Trophoblast cell (in vitro differentiated cells and primary cell): ENCODE results near the gene WDR7.

ENCODE experiments used
- DNase-seq, 2 donors: peaks; one replicate each; pipeline ENCODE4 v3.0.0-alpha.2; 2016
- H2AFZ ChIP-seq: 2 replicates; pipeline ENCODE4 v1.6.1; 2013; ENCODE audit warnings: low read length, moderate library complexity, mild to moderate bottlenecking; ENCODE audit not compliant: insufficient read depth, poor library complexity
- H2AK5ac ChIP-seq: 2 replicates; pipeline ENCODE4 v1.6.1; 2013; ENCODE audit warnings: mild to moderate bottlenecking, low read length
- H2BK120ac ChIP-seq: 2 replicates; pipeline ENCODE4 v1.6.1; 2013; ENCODE audit warnings: low read length, mild to moderate bottlenecking, moderate library complexity; ENCODE audit not compliant: insufficient read depth, poor library complexity
- H2BK12ac ChIP-seq: 2 replicates; pipeline ENCODE4 v1.6.1; 2013; ENCODE audit warnings: mild to moderate bottlenecking, low read length, moderate library complexity
- H2BK5ac ChIP-seq: 2 replicates; pipeline ENCODE4 v1.6.1; 2013; ENCODE audit warnings: low read length, low read depth, moderate library complexity, mild to moderate bottlenecking; ENCODE audit not compliant: poor library complexity
- H3K14ac ChIP-seq: 2 replicates; pipeline ENCODE4 v1.6.1; 2013; ENCODE audit warnings: mild to moderate bottlenecking, low read length
- H3K18ac ChIP-seq: 2 replicates; pipeline ENCODE4 v1.6.1; 2013; ENCODE audit warnings: mild to moderate bottlenecking, low read length
- H3K23ac ChIP-seq: 2 replicates; pipeline ENCODE4 v1.6.1; 2013; ENCODE audit warnings: low read length
- H3K27ac ChIP-seq: 2 replicates; pipeline ENCODE4 v1.5.1; 2013; ENCODE audit warnings: low read depth, mild to moderate bottlenecking, inconsistent platforms, low read length, moderate library complexity
- H3K27me3 ChIP-seq: 2 replicates; pipeline ENCODE4 v1.6.1; 2013; ENCODE audit warnings: inconsistent platforms, mild to moderate bottlenecking, low read length, moderate library complexity; ENCODE audit not compliant: insufficient read depth
- H3K36me3 ChIP-seq, 2 experiments: 1 replicate in 1 of 2; 2 replicates in 1 of 2; pipeline ENCODE4 v1.6.1; 2013; ENCODE audit warnings: low read length in 2 of 2, mild to moderate bottlenecking in 2 of 2, moderate library complexity in 1 of 2; ENCODE audit not compliant: insufficient read depth in 2 of 2, control insufficient read depth in 1 of 2
- H3K4ac ChIP-seq: 2 replicates; pipeline ENCODE4 v1.6.1; 2013; ENCODE audit warnings: low read depth, mild to moderate bottlenecking, low read length, moderate library complexity
- H3K4me1 ChIP-seq, 2 experiments: 1 replicate in 1 of 2; 2 replicates in 1 of 2; pipeline ENCODE4 v1.6.1; 2013; ENCODE audit warnings: low read length in 2 of 2, mild to moderate bottlenecking in 2 of 2, moderate library complexity in 1 of 2; ENCODE audit not compliant: insufficient read depth in 2 of 2, control insufficient read depth in 1 of 2
- H3K4me2 ChIP-seq: 2 replicates; pipeline ENCODE4 v1.6.1; 2013; ENCODE audit warnings: inconsistent platforms, mild to moderate bottlenecking, low read length, moderate library complexity
- H3K4me3 ChIP-seq: 2 replicates; pipeline ENCODE4 v1.5.1; 2013; ENCODE audit warnings: mild to moderate bottlenecking, low read depth, low read length, inconsistent platforms
- H3K79me1 ChIP-seq: one replicate; pipeline ENCODE4 v1.6.1; 2013; ENCODE audit warnings: low read length
- H3K79me2 ChIP-seq: 2 replicates; pipeline ENCODE4 v1.6.1; 2013; ENCODE audit warnings: low read length, mild to moderate bottlenecking; ENCODE audit not compliant: control insufficient read depth, insufficient read depth, poor library complexity
- H3K9ac ChIP-seq: 2 replicates; pipeline ENCODE4 v1.6.1; 2013; ENCODE audit warnings: mild to moderate bottlenecking, low read length
- H3K9me3 ChIP-seq: 2 replicates; pipeline ENCODE4 v1.6.1; 2013; ENCODE audit warnings: low read depth, mild to moderate bottlenecking, control low read depth, inconsistent platforms, low read length; ENCODE audit not compliant: insufficient read depth
- H4K12ac ChIP-seq: 2 replicates; pipeline ENCODE4 v1.6.1; 2013; ENCODE audit warnings: low read depth, mild to moderate bottlenecking, low read length, moderate library complexity
- H4K8ac ChIP-seq: 2 replicates; pipeline ENCODE4 v1.6.1; 2013; ENCODE audit warnings: low read depth, mild to moderate bottlenecking, low read length, moderate library complexity
- H4K91ac ChIP-seq: one replicate; pipeline ENCODE4 v1.6.1; 2013; ENCODE audit warnings: low read depth, mild to moderate bottlenecking, low read length, moderate library complexity
- WGBS: extraction: QIAGEN DNeasy Blood & Tissue Kit; methylation state at CpG from one replicate; pipeline ENCODE4 v1.1.7; 2013; ENCODE audit warnings: missing lambda C conversion rate; ENCODE audit not compliant: insufficient read length, insufficient coverage; ENCODE audit errors: extremely low coverage; 5-methylcytosine and 5-hydroxymethylcytosine counted together

The WDR7 gene

GRCh38 chr18:57025540-57025939 is 374.4 kb downstream of the WDR7 start:
- Histone ChIP-seq H2AK5ac (no peak overlapping the region), H2BK12ac (no peak overlapping the region), H4K8ac (no peak overlapping the region), H2BK120ac (no peak overlapping the region), H3K36me3 (peaks cover 4 to 5% of the 10 kb centered on the region in 2 experiments), H2BK5ac (no peak overlapping the region), H2AFZ (no peak overlapping the region), H3K27me3 (no peaks in the 10 kb centered on the region), H3K18ac (no peak overlapping the region), H3K79me2 (no peaks in the 10 kb centered on the region), H3K27ac (no peak overlapping the region), H3K9me3 (peaks cover 3% of the 10 kb centered on the region), H4K91ac (no peak overlapping the region), H3K4me1 (no peaks in the 10 kb centered on the region), H3K79me1 (no peaks in the 10 kb centered on the region), H3K4me3 (no peak overlapping the region), H4K12ac (no peak overlapping the region), H3K4ac (no peak overlapping the region), H3K9ac (no peak overlapping the region), H3K14ac (no peak overlapping the region), H3K4me2 (no peak overlapping the region), H3K23ac (no peak overlapping the region)
- DNase-seq, result no peak
- WGBS, result no CpG with 5 or more reads among the region's 4 CpGs

- no peak overlapping the region for H3K18ac ChIP-seq
Measured at GRCh38 chr18:57026316-57026715, 375.2 kb downstream of the WDR7 start.

GRCh38 chr18:57027190-57027708 is 376.1 kb downstream of the WDR7 start:
- H3K27me3 ChIP-seq, result no peaks in the 10 kb centered on the region
- peaks cover 4 to 5% of the 10 kb centered on the region in 2 experiments for H3K36me3 ChIP-seq
- H3K23ac ChIP-seq, result no peak overlapping the region
- H3K79me2 ChIP-seq, result no peaks in the 10 kb centered on the region
- H2BK5ac ChIP-seq, result no peak overlapping the region
- no peak overlapping the region for H3K4ac ChIP-seq
- no peaks in the 10 kb centered on the region for H3K79me1 ChIP-seq
- no peaks in the 10 kb centered on the region for H3K4me1 ChIP-seq
- H2AK5ac ChIP-seq, result no peak overlapping the region
- H3K14ac ChIP-seq, result no peak overlapping the region
- H2AFZ ChIP-seq, result no peak overlapping the region
- H3K4me2 ChIP-seq, result no peak overlapping the region
- no CpG with 5 or more reads among the region's 15 CpGs for WGBS
- H3K9ac ChIP-seq, result peak overlapping the region; percentile 33
- DNase-seq, result no peak
- no peak overlapping the region for H4K91ac ChIP-seq
- H2BK120ac ChIP-seq, result no peak overlapping the region
- H4K8ac ChIP-seq, result no peak overlapping the region
- H3K4me3 ChIP-seq, result no peak overlapping the region
- H2BK12ac ChIP-seq, result no peak overlapping the region
- H4K12ac ChIP-seq, result no peak overlapping the region
- H3K18ac ChIP-seq, result no peak overlapping the region
- no peak overlapping the region for H3K27ac ChIP-seq
- H3K9me3 ChIP-seq, result peaks cover 3% of the 10 kb centered on the region

More at GRCh38 chr18:57026316-57026715, 375.2 kb downstream of the WDR7 start:
- no peak overlapping the region for H4K8ac ChIP-seq
- H3K79me2 ChIP-seq, result no peaks in the 10 kb centered on the region
- no peak overlapping the region for H3K27ac ChIP-seq
- no peak overlapping the region for H3K4me3 ChIP-seq
- no CpG with 5 or more reads among the region's 2 CpGs for WGBS
- no peak for DNase-seq
- peaks cover 4 to 5% of the 10 kb centered on the region in 2 experiments for H3K36me3 ChIP-seq
- no peaks in the 10 kb centered on the region for H3K4me1 ChIP-seq
- no peak overlapping the region for H4K91ac ChIP-seq
- H4K12ac ChIP-seq, result no peak overlapping the region
- H3K4ac ChIP-seq, result no peak overlapping the region
- H3K9ac ChIP-seq, result no peak overlapping the region
- H3K4me2 ChIP-seq, result no peak overlapping the region
- no peaks in the 10 kb centered on the region for H3K79me1 ChIP-seq
- no peak overlapping the region for H3K23ac ChIP-seq
- H3K27me3 ChIP-seq, result no peaks in the 10 kb centered on the region
- H2AK5ac ChIP-seq, result no peak overlapping the region
- H2BK12ac ChIP-seq, result no peak overlapping the region
- H2BK120ac ChIP-seq, result no peak overlapping the region
- no peak overlapping the region for H2BK5ac ChIP-seq
- H3K9me3 ChIP-seq, result peaks cover 3% of the 10 kb centered on the region
- no peak overlapping the region for H3K14ac ChIP-seq
- no peak overlapping the region for H2AFZ ChIP-seq

- no peak overlapping the region for H2BK5ac ChIP-seq
- H4K91ac ChIP-seq, result no peak overlapping the region
- no peak overlapping the region for H2BK120ac ChIP-seq
- H3K18ac ChIP-seq, result no peak overlapping the region
- H3K79me2 ChIP-seq, result no peaks in the 10 kb centered on the region
- no peak overlapping the region for H2AFZ ChIP-seq
- H3K79me1 ChIP-seq, result no peaks in the 10 kb centered on the region
- H4K8ac ChIP-seq, result no peak overlapping the region
- no peaks in the 10 kb centered on the region for H3K4me1 ChIP-seq
- peaks cover 4 to 5% of the 10 kb centered on the region in 2 experiments for H3K36me3 ChIP-seq
- no peak overlapping the region for H2BK12ac ChIP-seq
- H3K27ac ChIP-seq, result no peak overlapping the region
- no peak overlapping the region for H2AK5ac ChIP-seq
- H3K9me3 ChIP-seq, result peaks cover 3% of the 10 kb centered on the region
- no peak overlapping the region for H3K4me3 ChIP-seq
- WGBS, result no CpG with 5 or more reads among the region's 5 CpGs
- no peak overlapping the region for H4K12ac ChIP-seq
- H3K4ac ChIP-seq, result no peak overlapping the region
- H3K23ac ChIP-seq, result no peak overlapping the region
- DNase-seq, result no peak
- no peaks in the 10 kb centered on the region for H3K27me3 ChIP-seq
- no peak overlapping the region for H3K9ac ChIP-seq
- no peak overlapping the region for H3K4me2 ChIP-seq
- H3K14ac ChIP-seq, result no peak overlapping the region
Measured at GRCh38 chr18:57029761-57030160, 378.6 kb downstream of the WDR7 start.
